SU-DHL-6 (cell line): ENCODE measurements around the gene P2RY8.

Experiments
- CTCF ChIP-seq: fragments of 200-600 bp; sonication (generic); IDR thresholded peaks from one replicate; pipeline ENCODE4 v1.5.1; 2017; ENCODE audit warnings: antibody characterized with exemption, mild to moderate bottlenecking, low read length, moderate library complexity; ENCODE audit not compliant: insufficient read depth, poor library complexity, severe bottlenecking
- EZH2phosphoT487 ChIP-seq: fragments of 200-600 bp; sonication (generic), shearing (Covaris generic); conservative IDR thresholded peaks from 2 replicates; pipeline ENCODE4 v1.6.1; 2018; ENCODE audit warnings: mild to moderate bottlenecking, antibody characterized with exemption, low read length, moderate library complexity, mixed read lengths

- TF ChIP-seq CTCF (no peak), EZH2phosphoT487 (no peak)
These were observed 81.1 kb downstream of the P2RY8 start for GRCh38 chrX:1455948-1456280.
